Smooth muscle cell (in vitro differentiated cells): ENCODE results near the gene TBC1D30. TPM values are rescaled to one million over a fixed set of nuclear protein-coding genes. Genes with fewer than 3 reads are reported as not detected.
"Not testable (repeated sequence)": the region's sequence is repeated elsewhere in the genome, so short reads cannot be mapped to it uniquely, and the experiment has no call there.

Source experiments
- DNase-seq: peaks from one replicate; lab custom pipeline; 2025; ENCODE audit not compliant: unreplicated experiment; lab: John Stamatoyannopoulos, UW
- H2AFZ ChIP-seq: fragments of 200-600 bp; sonication (generic); 2 replicates; pipeline ENCODE4 v1.6.0; 2016; ENCODE audit warnings: antibody characterized with exemption, low read depth, mild to moderate bottlenecking
- H3F3A ChIP-seq: fragments of 200-600 bp; sonication (generic); 2 replicates; pipeline ENCODE4 v1.6.0; 2017; ENCODE audit warnings: antibody characterized with exemption, low read depth
- H3K27ac ChIP-seq: fragments of 200-600 bp; sonication (generic); 2 replicates; pipeline ENCODE4 v1.5.1; 2016; ENCODE audit warnings: low read depth, mild to moderate bottlenecking
- H3K27me3 ChIP-seq: fragments of 200-600 bp; sonication (generic); 2 replicates; pipeline ENCODE4 v1.6.1; 2016; ENCODE audit warnings: low read depth, mild to moderate bottlenecking
- H3K36me3 ChIP-seq: fragments of 200-600 bp; sonication (generic); 2 replicates; pipeline ENCODE4 v1.5.1; 2016; ENCODE audit warnings: low read depth
- H3K4me1 ChIP-seq: fragments of 200-600 bp; sonication (generic); 2 replicates; pipeline ENCODE4 v1.5.1; 2016; ENCODE audit warnings: low read depth
- H3K4me2 ChIP-seq: fragments of 200-600 bp; sonication (generic); 2 replicates; pipeline ENCODE4 v1.6.0; 2016; ENCODE audit warnings: mild to moderate bottlenecking
- H3K4me3 ChIP-seq: fragments of 200-600 bp; sonication (generic); 2 replicates; pipeline ENCODE4 v1.5.1; 2016; ENCODE audit warnings: mild to moderate bottlenecking
- H3K79me2 ChIP-seq: fragments of 200-600 bp; sonication (generic); 2 replicates; pipeline ENCODE4 v1.6.0; 2016; ENCODE audit warnings: low read depth, mild to moderate bottlenecking
- H3K9ac ChIP-seq: fragments of 200-600 bp; sonication (generic); 2 replicates; pipeline ENCODE4 v1.6.0; 2016; ENCODE audit warnings: low read depth
- H3K9me3 ChIP-seq: fragments of 200-600 bp; sonication (generic); replicated peaks from 2 replicates; pipeline ENCODE4 v1.5.1; 2016; ENCODE audit warnings: low read depth
- H4K20me1 ChIP-seq: fragments of 200-600 bp; sonication (generic); 2 replicates; pipeline ENCODE4 v1.6.0; 2016; ENCODE audit warnings: low read depth
- CTCF ChIP-seq: fragments of 200-600 bp; sonication (generic); IDR thresholded peaks from 2 replicates; pipeline ENCODE4 v1.5.1; 2017; ENCODE audit warnings: borderline replicate concordance, mild to moderate bottlenecking, antibody characterized with exemption; ENCODE audit not compliant: insufficient read depth, poor library complexity, severe bottlenecking
- whole genome bisulfite sequencing: methylation state at CpG from one replicate; pipeline ENCODE4 v1.1.7; 2016; ENCODE audit warnings: low lambda C conversion rate; 5-methylcytosine and 5-hydroxymethylcytosine counted together
- polyA plus RNA-seq: library from polyadenylated mRNA; unstranded; fragments of >200 nt; fragmentation: Nextera tagmentation; extraction: Ambion mirVana; gene quantifications from 2 replicates; pipeline ENCODE4 v1.2.1, GENCODE V29; 2016
- total RNA-seq: library from RNA; depleted of rRNA; stranded (reverse); fragments of >200 nt; gene quantifications from 2 replicates; pipeline ENCODE4 v1.2.3, GENCODE V29; 2014

TBC1D30 gene
- total and polyA plus RNA-seq, 2 experiments from 2014 or later, result 0.67 to 2.3 TPM

- Histone ChIP-seq H3K36me3 (no peaks in the 10 kb centered on the region), H3K4me2 (no peak overlapping the region), H3K27ac (no peak overlapping the region), H3F3A (no peaks in the 10 kb centered on the region), H3K9me3 (no peaks in the 10 kb centered on the region), H3K9ac (no peak overlapping the region), H3K79me2 (no peaks in the 10 kb centered on the region), H4K20me1 (no peaks in the 10 kb centered on the region), H3K27me3 (peaks cover 15% of the 10 kb centered on the region), H2AFZ (no peak overlapping the region), H3K4me3 (no peak overlapping the region), H3K4me1 (no peaks in the 10 kb centered on the region)
- DNase-seq, result no peak
- TF ChIP-seq CTCF, result no peak
Observed at GRCh38 chr12:64798165-64798564, 26.3 kb upstream of the TBC1D30 start.

- TF ChIP-seq CTCF, result no peak
- H3K4me3 ChIP-seq, result no peak overlapping the region
Observed at GRCh38 chr12:64800640-64801039, 23.8 kb upstream of the TBC1D30 start.

GRCh38 chr12:64801381-64801780, 23.1 kb upstream of the TBC1D30 start:
- no peak for TF ChIP-seq CTCF
- Histone ChIP-seq H3K4me1 (no peaks in the 10 kb centered on the region), H3K4me2 (no peak overlapping the region), H3K36me3 (no peaks in the 10 kb centered on the region), H3K27ac (no peak overlapping the region), H3K79me2 (no peaks in the 10 kb centered on the region), H3F3A (no peaks in the 10 kb centered on the region), H4K20me1 (no peaks in the 10 kb centered on the region), H3K9me3 (no peaks in the 10 kb centered on the region), H2AFZ (no peak overlapping the region), H3K9ac (no peak overlapping the region), H3K4me3 (no peak overlapping the region), H3K27me3 (peaks cover 24% of the 10 kb centered on the region)
- no peak for DNase-seq
- WGBS, result 73% methylated on average over 2 of the region's 2 CpGs

More at GRCh38 chr12:64800640-64801039, 23.8 kb upstream of the TBC1D30 start:
- Histone ChIP-seq H3K4me2 (no peak overlapping the region), H3F3A (no peaks in the 10 kb centered on the region), H4K20me1 (no peaks in the 10 kb centered on the region), H3K4me1 (no peaks in the 10 kb centered on the region), H2AFZ (no peak overlapping the region), H3K36me3 (no peaks in the 10 kb centered on the region), H3K79me2 (no peaks in the 10 kb centered on the region), H3K9ac (no peak overlapping the region), H3K27me3 (peaks cover 24% of the 10 kb centered on the region), H3K9me3 (no peaks in the 10 kb centered on the region), H3K27ac (no peak overlapping the region)
- 77% methylated on average over 5 of the region's 5 CpGs for WGBS
- DNase-seq, result no peak

- H3K79me2 ChIP-seq, H3K36me3 ChIP-seq, H3K4me2 ChIP-seq, H3K4me1 ChIP-seq, DNase-seq, H2AFZ ChIP-seq, H3K9me3 ChIP-seq, H3K9ac ChIP-seq, H3F3A ChIP-seq, H3K27ac ChIP-seq, H3K4me3 ChIP-seq, H4K20me1 ChIP-seq: not testable (repeated sequence)
- TF ChIP-seq CTCF, result peak; percentile 86
- peaks cover 24% of the 10 kb centered on the region for H3K27me3 ChIP-seq
- 40% methylated on average over 8 of the region's 8 CpGs for whole genome bisulfite sequencing
Observed at GRCh38 chr12:64802180-64802775, 22.2 kb upstream of the TBC1D30 start.
